Measurements from ENCODE around the gene TEKT5. TPM values are rescaled to one million over a fixed set of nuclear protein-coding genes. Genes with fewer than 3 reads are reported as not detected.

The TEKT5 gene
- total RNA-seq, 2 donors from 2014 or later: 0.21 to 0.82 TPM

DNA sequence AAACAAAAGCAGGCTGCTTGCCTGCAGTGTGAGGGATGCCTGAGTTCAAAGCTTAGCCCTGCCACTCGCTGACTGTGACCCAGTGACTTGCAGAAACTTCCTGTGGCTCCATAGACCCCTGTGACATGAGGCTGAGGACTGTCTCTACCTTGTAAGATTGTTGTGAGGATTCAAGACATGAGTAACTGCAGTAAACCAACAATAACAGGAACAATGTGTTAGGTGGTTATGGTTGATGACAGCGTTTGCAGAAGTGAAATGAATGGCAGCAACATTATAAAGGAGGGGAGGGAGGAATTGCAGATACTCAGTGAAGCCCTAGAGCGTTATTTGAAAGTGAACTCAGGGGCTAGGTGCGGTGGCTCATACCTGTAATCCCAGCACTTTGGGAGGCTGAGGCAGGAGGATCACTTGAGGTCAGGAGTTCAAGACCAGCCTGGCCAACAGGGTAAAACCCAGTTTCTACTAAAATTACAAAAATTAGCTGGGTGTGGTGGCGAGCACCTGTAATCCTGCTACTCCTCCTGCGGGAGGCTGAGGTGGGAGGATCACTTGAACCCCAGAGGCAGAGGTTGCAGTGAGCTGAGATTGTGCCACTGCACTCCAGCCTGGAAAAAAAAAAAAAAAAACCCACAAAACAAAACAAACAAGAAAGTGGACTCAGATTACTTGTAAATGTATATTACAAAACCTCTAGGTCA lies 80.8 kb downstream of the TEKT5 start:
- H3K9ac ChIP-seq (ENCODE audit: low read depth in 2 of 2, low read length in 2 of 2): no peak overlapping the region
- DNase-seq: no peak
- TF ChIP-seq, protein P1, sequence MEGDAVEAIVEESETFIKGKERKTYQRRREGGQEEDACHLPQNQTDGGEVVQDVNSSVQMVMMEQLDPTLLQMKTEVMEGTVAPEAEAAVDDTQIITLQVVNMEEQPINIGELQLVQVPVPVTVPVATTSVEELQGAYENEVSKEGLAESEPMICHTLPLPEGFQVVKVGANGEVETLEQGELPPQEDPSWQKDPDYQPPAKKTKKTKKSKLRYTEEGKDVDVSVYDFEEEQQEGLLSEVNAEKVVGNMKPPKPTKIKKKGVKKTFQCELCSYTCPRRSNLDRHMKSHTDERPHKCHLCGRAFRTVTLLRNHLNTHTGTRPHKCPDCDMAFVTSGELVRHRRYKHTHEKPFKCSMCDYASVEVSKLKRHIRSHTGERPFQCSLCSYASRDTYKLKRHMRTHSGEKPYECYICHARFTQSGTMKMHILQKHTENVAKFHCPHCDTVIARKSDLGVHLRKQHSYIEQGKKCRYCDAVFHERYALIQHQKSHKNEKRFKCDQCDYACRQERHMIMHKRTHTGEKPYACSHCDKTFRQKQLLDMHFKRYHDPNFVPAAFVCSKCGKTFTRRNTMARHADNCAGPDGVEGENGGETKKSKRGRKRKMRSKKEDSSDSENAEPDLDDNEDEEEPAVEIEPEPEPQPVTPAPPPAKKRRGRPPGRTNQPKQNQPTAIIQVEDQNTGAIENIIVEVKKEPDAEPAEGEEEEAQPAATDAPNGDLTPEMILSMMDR (IDR thresholded peaks at IDR 0.05): no peak
- no peaks in the 10 kb centered on the region for H3K9me3 ChIP-seq
- H3K27ac ChIP-seq: no peak overlapping the region
- no peaks in the 10 kb centered on the region for H3K27me3 ChIP-seq
- intact Hi-C loops (cut with DNase I): no loop called here
- H3K4me1 ChIP-seq: peaks cover 12% of the 10 kb centered on the region
- H3K4me3 ChIP-seq: no peak overlapping the region
- no peaks in the 10 kb centered on the region for H3K36me3 ChIP-seq

DNA sequence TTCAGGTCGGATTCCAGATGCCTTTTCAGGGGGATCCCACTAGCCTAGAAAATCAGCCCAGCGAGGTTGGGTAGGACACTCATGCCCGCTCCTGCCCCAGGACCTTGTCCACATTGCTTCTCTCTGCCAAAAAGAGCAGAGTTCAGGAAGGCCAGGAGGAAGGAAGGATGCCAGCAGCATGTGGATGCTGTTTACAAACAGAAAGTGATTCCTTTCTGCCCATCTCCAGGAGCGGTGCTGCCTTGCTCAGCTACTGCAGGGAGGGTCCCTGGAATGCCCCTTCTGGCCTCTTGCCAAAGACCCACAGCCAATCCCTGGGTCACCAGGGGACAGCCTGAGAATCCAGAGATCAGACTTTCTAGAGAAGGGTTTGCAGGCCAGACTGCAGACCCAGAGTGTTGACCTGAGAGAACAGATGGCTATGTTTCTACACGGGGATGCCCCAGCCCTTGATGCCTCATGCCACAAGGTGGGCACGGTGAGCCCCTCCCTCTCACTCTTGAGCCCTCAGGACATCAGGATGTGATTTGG lies 82.0 kb downstream of the TEKT5 start:
- H3K36me3 ChIP-seq: no peaks in the 10 kb centered on the region
- no peak for DNase-seq
- TF ChIP-seq, protein P1 (IDR thresholded peaks at IDR 0.05): no peak
- H3K4me1 ChIP-seq: peaks cover 9% of the 10 kb centered on the region
- H3K27ac ChIP-seq: no peak overlapping the region
- no peaks in the 10 kb centered on the region for H3K27me3 ChIP-seq
- no peak overlapping the region for H3K4me3 ChIP-seq
- no peak overlapping the region for H3K9ac ChIP-seq (ENCODE audit: low read depth in 2 of 2, low read length in 2 of 2)
- H3K9me3 ChIP-seq: no peaks in the 10 kb centered on the region
- intact Hi-C loops (cut with DNase I): no loop called here

DNA sequence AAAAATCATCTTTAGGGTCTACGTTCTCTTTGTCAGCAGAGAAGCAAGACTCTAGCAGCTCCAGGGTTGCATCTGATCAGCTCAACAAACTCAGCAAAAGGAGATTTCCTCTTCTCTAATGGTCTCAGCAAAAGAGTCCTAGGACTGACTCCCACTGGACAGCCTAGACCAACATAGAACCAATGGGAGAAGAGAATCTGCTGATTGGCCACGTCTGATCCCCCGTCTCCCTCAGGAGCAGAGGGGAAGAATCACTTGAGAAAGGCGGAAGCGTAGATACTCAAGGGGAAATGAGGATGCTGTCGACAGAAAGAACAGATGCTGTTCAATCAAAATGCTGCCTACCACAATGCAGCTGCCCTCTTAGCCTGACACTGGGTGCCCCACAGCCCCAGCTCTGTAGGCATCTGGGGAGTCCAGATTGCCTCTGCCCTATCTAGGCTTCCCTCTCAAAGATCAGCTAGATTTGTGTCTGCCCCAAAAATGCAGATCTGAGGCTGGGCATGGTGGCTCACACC lies 82.8 kb downstream of the TEKT5 start:
- DNase-seq: no peak
- no peak overlapping the region for H3K9ac ChIP-seq (ENCODE audit: low read depth in 2 of 2, low read length in 2 of 2)
- intact Hi-C loops (cut with DNase I): no loop called here
- H3K27ac ChIP-seq: no peak overlapping the region
- no peaks in the 10 kb centered on the region for H3K27me3 ChIP-seq
- no peak overlapping the region for H3K4me3 ChIP-seq
- TF ChIP-seq, protein P1 (IDR thresholded peaks at IDR 0.05): no peak
- peaks cover 3% of the 10 kb centered on the region for H3K4me1 ChIP-seq
- no peaks in the 10 kb centered on the region for H3K9me3 ChIP-seq
- no peaks in the 10 kb centered on the region for H3K36me3 ChIP-seq

DNA sequence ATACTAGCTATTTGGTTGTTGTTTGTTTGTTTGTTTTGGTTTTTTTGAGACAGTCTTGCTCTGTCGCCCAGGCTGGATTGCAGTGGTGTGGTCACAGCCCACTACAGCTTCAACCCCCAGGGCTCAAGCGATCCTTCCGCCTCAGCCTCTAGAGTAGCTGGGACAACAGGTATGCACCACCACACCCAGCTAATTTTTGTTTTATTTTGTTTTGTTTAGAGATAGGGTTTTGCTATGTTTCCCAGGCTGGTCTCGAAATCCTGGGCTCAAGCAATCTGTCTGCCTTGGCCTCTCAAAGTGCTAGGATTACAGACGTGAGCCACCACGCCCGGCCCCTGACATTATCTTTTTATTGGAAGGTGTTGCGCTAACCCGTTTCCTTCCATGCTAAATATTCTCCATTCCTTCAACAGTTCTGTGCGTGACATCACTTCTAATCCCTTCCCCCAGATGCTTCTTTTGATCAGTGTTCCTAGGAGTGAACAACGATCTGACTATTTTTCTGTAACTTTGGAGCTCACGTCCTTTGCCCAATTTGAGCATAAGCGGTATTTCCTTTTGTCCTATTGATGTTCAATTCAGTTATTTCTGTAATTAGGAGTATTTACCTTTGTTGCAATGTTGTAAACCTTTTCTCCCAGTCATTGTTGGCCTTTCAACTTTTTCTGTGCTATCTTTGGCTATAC lies 84.1 kb downstream of the TEKT5 start:
- Histone ChIP-seq H3K27me3 (no peaks in the 10 kb centered on the region), H3K9me3 (no peaks in the 10 kb centered on the region), H3K36me3 (no peaks in the 10 kb centered on the region), H3K9ac (ENCODE audit: low read depth in 2 of 2, low read length in 2 of 2) (no peak overlapping the region), H3K27ac (no peak overlapping the region), H3K4me1 (no peaks in the 10 kb centered on the region), H3K4me3 (no peak overlapping the region)
- intact Hi-C loops (cut with DNase I): no loop called here
- DNase-seq: no peak
- TF ChIP-seq, protein P1 (IDR thresholded peaks at IDR 0.05): no peak

DNA sequence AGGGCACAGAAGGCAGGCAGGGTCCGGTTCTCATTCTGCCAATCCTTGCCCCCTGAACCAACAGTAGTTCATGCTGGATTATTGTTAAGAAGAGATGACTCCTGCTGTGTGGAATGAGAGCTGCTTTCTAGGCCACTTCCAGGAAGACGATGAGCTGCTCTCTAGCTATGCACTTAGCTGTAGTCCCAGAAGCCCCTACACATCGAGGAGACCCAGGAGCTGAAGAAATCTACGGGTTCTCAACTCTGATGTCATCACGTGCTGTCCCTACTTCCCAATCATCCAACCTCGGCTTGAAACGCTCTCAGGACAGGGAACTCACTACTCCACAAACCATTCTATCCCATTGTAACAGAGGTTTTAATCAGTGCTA lies 85.3 kb downstream of the TEKT5 start:
- TF ChIP-seq, protein P1 (IDR thresholded peaks at IDR 0.05): no peak
- intact Hi-C loops (cut with DNase I): no loop called here
- Histone ChIP-seq H3K36me3 (no peaks in the 10 kb centered on the region), H3K4me3 (no peak overlapping the region), H3K9me3 (no peaks in the 10 kb centered on the region), H3K9ac (ENCODE audit: low read depth in 2 of 2, low read length in 2 of 2) (no peak overlapping the region), H3K4me1 (no peaks in the 10 kb centered on the region), H3K27ac (no peak overlapping the region), H3K27me3 (no peaks in the 10 kb centered on the region)
- no peak for DNase-seq

Measured in colonic mucosa (tissue), 4 donors.